Fibroblast of skin of back (primary cell): ENCODE data around the gene CIAO3.
A peak's percentile ranks its signal among the peaks of the same experiment; 100 is the strongest.

Source experiments
- DNase-seq: peaks from one replicate; pipeline ENCODE4 v3.0.0-alpha.2; 2013

CIAO3 gene

GRCh38 chr16:721765-722540 is 18.8 kb downstream of the CIAO3 start:
- no peak for DNase-seq

GRCh38 chr16:720990-721764 is 19.6 kb downstream of the CIAO3 start, which contains the start of gene ANTKMT:
ANTKMT (plus strand) TSS chr16:721146; CDS start chr16:721275, 129 bp downstream.
- peak; percentile 73 for DNase-seq

GRCh38 chr16:720447-720989 is 20.3 kb downstream of the CIAO3 start:
- DNase-seq = peak; percentile 75

GRCh38 chr16:719815-720446 is 20.9 kb downstream of the CIAO3 start:
- DNase-seq = peak; percentile 19

- no peak for DNase-seq
These were observed 21.9 kb downstream of the CIAO3 start for GRCh38 chr16:718922-719321.

GRCh38 chr16:718389-718788 is 22.4 kb downstream of the CIAO3 start:
- no peak for DNase-seq

GRCh38 chr16:717450-718245 is 23.1 kb downstream of the CIAO3 start:
- DNase-seq = no peak

GRCh38 chr16:716768-717325 is 23.9 kb downstream of the CIAO3 start:
- no peak for DNase-seq

- DNase-seq = peak; percentile 18
These were observed 24.6 kb downstream of the CIAO3 start for GRCh38 chr16:716200-716568.

GRCh38 chr16:715477-716199 is 25.2 kb downstream of the CIAO3 start:
- DNase-seq = peak; percentile 45

GRCh38 chr16:714558-715476 is 26.0 kb downstream of the CIAO3 start, which contains the start of gene METRN:
METRN (plus strand) TSS chr16:715118; CDS start chr16:715290, 172 bp downstream.
- DNase-seq = peak; percentile 87

- no peak for DNase-seq
These were observed 26.7 kb downstream of the CIAO3 start for GRCh38 chr16:714079-714478.

GRCh38 chr16:712740-713250 is 28.0 kb downstream of the CIAO3 start:
- peak; percentile 98 for DNase-seq

- DNase-seq = peak; percentile 60
These were observed 29.1 kb downstream of the CIAO3 start for GRCh38 chr16:711548-712320.

GRCh38 chr16:711084-711483 is 29.7 kb downstream of the CIAO3 start:
- DNase-seq = no peak

- no peak for DNase-seq
These were observed 30.2 kb downstream of the CIAO3 start for GRCh38 chr16:710500-711075.

- peak; percentile 85 for DNase-seq
These were observed 31.0 kb downstream of the CIAO3 start for GRCh38 chr16:709566-710499.
